Inflammatory macrophage treated with lipopolysaccharide for 4 hours (primary cell): Measurements from ENCODE around the gene BROX.
A peak's percentile ranks its signal among the peaks of the same experiment; 100 is the strongest.
"Not testable (repeated sequence)": the region's sequence is repeated elsewhere in the genome, so short reads cannot be mapped to it uniquely, and the experiment has no call there.

Source experiments
- DNase-seq: peaks from one replicate; pipeline ENCODE4 v3.0.0-alpha.2; 2020

BROX gene, protein sequence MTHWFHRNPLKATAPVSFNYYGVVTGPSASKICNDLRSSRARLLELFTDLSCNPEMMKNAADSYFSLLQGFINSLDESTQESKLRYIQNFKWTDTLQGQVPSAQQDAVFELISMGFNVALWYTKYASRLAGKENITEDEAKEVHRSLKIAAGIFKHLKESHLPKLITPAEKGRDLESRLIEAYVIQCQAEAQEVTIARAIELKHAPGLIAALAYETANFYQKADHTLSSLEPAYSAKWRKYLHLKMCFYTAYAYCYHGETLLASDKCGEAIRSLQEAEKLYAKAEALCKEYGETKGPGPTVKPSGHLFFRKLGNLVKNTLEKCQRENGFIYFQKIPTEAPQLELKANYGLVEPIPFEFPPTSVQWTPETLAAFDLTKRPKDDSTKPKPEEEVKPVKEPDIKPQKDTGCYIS

DNA sequence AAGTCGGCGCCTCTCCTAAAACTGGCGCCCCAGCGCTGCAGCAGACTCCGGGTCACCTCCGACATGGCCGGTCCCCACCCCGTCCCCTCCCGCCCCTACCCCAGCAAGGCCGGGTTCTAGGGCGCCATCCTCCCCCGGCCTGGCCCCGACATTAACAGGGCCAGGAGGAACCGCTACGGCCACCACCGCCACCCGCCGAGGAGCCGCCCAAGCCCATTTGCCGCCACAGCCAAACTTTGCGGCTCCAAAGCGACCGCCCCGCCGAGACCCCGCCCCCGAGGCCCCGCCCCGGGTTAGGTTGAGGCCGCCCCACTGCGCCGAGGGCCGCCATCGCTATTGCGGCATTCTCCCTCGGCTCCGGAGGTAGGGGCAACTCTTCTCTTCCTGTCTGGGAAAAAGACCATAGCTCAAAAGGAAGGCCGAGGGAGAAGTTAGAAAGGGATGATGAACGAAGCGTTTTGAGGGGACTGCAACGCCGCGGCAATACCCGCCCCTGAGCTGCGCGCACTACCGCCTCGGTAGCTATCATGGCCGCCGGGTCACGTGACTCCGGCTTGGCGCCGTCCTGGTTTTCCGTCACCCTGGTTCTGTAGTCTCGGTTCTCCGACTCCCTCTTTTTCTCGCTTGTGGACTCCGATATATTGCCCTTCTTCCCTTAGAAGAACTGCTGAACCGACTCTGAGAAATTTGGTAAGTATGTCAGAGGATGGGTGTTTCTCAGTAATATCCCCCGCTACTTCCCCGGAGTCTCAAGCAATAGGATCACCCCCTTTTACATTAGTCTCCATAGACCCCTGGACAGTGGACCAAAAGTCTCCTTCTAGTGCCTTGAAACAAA is at the start of gene BROX, which contains the start of gene AIDA:
BROX (plus strand) TSS at position 312 of the 838 bp plus-strand sequence. CDS start 3,136 bp downstream, outside the sequence.
AIDA (minus strand) TSS at position 239 of the 838 bp plus-strand sequence; CDS start at position 65, 174 bp downstream.
- peak; percentile 88 for DNase-seq

DNA sequence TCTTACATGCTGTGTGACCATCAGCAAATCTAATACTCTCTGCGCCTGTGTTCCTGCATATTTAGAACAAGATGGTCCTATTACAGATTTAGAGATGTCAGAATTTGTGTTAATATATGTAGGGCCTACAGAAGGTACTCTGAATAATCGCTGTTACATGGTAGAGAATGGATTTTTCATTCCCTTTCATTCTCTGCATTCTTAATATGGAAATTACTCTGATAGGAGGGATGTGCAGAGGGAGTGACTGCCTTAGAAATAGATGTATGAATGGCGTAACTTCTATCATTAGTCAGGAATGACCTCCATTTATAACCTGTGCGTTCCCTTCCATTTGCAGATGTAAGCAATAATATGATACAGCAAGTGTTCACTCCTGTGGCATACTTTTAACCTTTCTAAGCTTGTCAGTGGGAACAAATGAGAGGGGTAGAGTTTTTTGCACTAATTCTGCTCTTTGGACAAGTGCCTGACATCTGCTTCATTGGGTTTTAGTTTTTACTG is 48.9 kb upstream of the BROX start:
- DNase-seq = no peak

DNA sequence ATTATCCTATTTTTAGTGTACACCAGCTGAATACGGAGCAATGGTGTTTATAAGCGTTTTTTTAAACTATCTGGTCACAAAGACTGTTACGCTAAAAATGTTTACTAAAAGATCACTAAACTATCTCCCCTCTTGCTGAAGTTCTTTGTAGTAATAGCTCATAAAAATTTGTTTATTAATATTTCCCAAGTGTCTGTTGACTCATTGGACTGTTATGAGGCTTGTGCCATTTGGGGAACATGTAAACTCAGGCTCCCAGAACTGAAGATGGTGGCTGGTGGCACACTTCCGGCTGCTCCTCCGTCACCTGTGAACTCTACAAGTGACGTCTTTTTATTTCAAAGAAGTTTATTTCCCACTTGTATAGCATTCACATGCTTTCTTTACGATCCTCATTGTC is 46.4 kb upstream of the BROX start:
- no peak for DNase-seq

DNA sequence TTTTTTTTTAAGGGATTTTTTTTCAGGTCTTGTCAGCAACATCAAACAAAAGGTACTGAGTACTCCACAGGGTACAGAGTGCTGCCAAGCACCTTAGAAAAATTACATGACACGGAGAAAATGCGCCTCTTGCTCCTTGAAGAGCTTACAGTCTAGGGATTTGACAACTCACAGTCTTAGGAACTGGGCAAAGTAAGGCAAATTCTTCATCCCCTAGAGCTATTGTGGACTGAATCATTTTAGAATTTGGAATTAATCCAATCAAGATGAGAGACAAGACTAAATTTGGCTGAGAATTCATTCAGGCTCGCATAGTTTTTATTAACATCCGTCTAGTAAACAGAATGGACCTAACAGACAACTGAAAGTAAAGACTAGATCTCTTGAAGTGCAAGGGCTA is 44.2 kb upstream of the BROX start:
- DNase-seq = not testable (repeated sequence)

GRCh38 chr1:222669107-222669506 is 43.3 kb upstream of the BROX start:
- DNase-seq = not testable (repeated sequence)

DNA sequence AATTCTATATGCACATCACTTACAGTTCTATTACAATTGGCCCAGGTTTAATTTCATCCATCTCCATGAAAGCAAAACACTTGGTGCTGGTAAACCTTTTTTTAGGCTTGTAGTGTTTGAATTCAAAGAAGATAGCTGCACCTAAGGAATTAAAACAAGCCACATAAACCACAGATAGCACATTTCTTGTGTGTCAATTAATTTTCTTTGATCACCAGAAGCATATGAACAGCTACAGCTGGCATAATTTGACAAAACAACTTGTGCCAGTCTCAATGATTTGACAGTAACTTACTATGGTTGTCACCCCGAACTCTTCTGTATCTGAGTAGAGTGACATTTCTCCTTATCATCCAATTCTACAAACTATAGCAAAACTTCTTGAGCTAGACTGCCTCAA is 42.3 kb upstream of the BROX start:
- DNase-seq = no peak

DNA sequence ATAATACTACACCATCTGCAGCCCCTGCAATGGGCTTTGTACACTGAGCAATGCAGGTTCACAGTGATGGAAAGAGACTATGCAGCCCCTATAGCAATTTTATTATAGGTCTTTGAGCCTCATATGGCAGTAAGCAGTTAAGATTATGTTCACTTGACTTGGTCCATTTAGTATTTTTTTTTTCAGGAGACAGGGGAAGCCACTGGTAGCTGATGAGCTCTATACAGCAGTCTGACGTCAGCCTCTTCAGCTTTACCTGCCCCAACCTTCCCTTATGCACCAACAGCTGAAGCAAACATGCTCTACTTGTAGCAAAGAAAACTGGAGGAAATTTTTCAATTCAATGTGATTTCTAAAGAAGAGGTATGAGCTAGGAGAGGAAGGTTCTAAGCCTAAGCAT is 32.3 kb upstream of the BROX start:
- DNase-seq = no peak

- DNase-seq = no peak
These were observed 21.3 kb upstream of the BROX start for GRCh38 chr1:222691016-222691415.

DNA sequence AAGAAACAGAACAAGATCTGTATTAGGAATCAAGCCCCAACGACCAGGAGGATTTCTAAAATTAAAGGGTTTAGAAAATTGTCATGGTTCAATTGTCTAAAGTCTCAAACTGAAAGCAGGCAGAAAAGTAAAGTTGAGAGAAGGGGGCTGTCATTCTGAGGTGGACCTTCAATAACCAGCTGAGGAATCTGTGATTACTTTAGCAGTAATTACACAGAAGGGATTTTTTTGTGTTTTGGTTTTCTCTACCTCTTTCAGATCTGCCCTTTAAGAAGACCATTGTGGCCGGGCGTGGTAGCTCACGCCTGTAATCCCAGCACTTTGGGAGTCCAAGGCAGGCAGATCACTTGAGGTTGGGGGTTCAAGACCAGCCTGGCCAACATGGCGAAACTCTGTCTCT is 17.4 kb upstream of the BROX start:
- DNase-seq = no peak

DNA sequence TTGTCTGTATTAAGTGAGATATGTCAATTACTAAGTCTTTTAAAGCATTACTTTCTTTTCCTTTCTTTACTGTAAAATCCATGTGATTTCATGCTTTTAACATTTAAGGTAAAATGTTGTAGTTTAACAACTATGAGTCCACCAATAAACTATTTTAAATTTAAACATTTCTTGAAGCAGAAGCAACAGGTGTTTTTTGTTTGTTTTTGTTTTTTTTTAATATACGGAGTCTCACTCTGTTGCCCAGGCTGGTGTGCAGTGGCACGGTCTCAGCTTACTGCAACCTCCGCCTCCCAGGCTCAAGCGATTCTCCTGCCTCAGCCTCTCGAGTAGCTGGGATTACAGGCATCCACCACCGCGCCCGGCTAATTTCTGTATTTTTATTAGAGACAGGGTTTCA is 15.6 kb upstream of the BROX start:
- DNase-seq = no peak

DNA sequence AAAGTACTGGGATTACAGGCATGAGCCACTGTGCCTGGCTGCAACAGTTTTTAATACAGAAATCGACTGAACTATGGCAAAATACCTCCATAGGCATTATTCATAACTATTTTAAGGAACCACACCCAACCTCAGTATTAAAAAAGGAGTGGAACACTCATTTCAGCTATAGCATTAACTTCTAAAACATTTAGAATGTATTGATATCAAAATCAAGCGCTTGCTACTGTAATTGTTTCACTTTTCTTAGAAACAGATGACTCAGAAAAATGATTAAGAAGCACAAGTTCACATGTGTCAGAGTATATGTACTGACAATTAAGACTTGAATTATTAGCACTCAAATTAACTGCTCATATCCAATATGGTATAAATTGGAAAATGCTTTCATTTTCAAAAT is 15.2 kb upstream of the BROX start:
- DNase-seq = peak; percentile 13

DNA sequence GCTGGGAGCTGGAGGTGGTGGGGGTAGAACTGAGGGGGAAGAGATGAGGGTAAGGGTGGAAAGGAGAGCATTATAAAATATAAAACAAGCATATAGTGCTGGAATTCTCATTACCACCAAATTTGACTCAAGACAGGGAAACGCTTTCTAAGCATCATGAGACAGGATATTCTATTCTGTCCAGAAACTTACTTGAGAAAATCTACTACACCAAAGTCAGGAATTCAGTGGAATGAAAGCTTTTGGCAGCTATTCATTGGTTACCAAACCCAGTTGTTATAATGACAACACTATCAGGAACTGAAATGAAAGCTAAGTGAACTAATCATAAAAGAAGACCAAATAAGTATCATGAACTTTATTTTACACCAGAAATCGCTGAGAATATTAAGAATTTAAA is 14.5 kb upstream of the BROX start:
- no peak for DNase-seq

DNA sequence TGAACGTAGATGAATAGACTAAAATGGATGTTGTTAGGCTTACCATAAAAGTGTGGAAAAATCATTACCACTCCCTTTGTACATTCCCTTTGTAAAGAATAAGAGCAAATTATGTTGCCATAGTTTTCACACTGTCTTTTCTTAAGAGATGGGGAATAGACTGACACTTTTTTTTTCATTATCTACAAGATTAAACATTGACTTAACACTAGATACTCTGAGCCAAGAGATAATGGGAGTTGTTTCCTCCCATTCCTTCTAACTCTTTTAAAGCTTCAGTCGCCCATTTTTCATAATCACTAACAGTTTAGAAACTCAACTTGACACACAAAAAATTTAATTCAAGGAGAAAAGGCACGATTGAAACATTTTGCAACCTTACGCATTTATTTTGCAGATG is 10.2 kb upstream of the BROX start:
- DNase-seq = no peak

- no peak for DNase-seq
These were observed 8.1 kb upstream of the BROX start for GRCh38 chr1:222704260-222704659.

GRCh38 chr1:222706815-222707214 is 5.5 kb upstream of the BROX start:
- no peak for DNase-seq

GRCh38 chr1:222709700-222710153 is 2.6 kb upstream of the BROX start:
- no peak for DNase-seq

GRCh38 chr1:222711319-222712252 is 778 bp upstream of the BROX start:
- peak; percentile 83 for DNase-seq

- DNase-seq = peak; percentile 96
These were observed 962 bp downstream of the BROX start for GRCh38 chr1:222713091-222713961.

DNA sequence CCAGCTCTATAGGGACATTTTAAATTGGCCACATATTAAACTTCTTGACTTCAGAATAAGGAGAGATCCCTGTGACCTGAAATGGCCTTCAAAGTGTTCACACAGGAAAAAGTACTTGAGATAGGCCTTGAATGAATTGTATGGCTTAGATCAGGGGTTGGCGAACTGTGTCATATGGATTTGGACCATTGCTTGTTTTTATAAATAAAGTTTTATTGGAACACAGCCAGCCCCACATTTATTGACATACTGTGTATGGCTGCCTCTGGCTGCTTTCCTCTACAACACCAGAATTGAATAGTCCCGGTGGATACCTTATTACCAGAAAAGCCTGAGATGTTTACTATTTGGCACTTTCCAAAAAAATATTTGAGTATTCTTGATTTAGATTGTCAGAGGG is 4.0 kb downstream of the BROX start:
- DNase-seq = no peak

GRCh38 chr1:222728746-222729145 is 16.4 kb downstream of the BROX start:
- DNase-seq = no peak

DNA sequence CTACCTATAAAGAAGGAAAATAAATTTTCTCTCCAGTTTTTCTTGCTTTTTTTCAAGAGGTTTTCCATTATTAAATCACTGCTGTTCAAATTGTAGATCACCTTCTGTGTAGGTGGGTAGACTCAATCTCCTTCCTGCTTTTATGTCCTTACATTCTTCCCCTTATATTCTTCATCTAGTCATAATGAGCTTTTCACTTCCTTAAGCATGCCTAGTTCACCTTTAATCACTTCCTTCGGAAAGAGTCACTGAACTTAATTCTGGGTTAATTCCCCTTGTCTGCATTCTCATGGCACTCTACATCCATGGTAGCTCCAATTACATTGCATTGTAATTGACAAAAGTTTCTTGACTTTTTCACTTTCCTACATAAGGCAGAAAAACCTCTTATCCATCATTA is 18.5 kb downstream of the BROX start:
- peak; percentile 5 for DNase-seq
